B cell (primary cell): ENCODE data around the gene NUS1.

Source experiments
- CTCF ChIP-seq: fragments of 200-600 bp; IDR thresholded peaks from one replicate; pipeline ENCODE4 v1.8.0; 2022; ENCODE audit warnings: antibody characterized with exemption, mild to moderate bottlenecking
- EZH2 ChIP-seq: IDR thresholded peaks from 2 replicates; pipeline ENCODE4 v1.6.1; 2012; ENCODE audit warnings: borderline replicate concordance, low read depth, mild to moderate bottlenecking, moderate library complexity, low read length; ENCODE audit not compliant: insufficient read depth, poor library complexity, severe bottlenecking

GRCh38 chr6:117681162-117681741, 6.0 kb downstream of the NUS1 start:
- TF ChIP-seq CTCF, result no peak
- no peak for TF ChIP-seq EZH2
